SIG-M5 treated with dmso at 0.1 percent for 504 hours (cell line): ENCODE results near the gene NOP14.
"Not testable (repeated sequence)": the region's sequence is repeated elsewhere in the genome, so short reads cannot be mapped to it uniquely, and the experiment has no call there.

ENCODE experiments used
- DNase-seq: peaks from one replicate; lab custom pipeline; 2025; ENCODE audit not compliant: unreplicated experiment; lab: John Stamatoyannopoulos, UW

The NOP14 gene

GRCh38 chr4:2963175-2963965 is at the start of gene NOP14, which contains the start of gene GRK4:
Gene NOP14 (minus strand): TSS chr4:2963406. CDS start chr4:2963319, 87 bp downstream.
Gene GRK4 (plus strand): TSS chr4:2963571. CDS start chr4:2964071, 500 bp downstream.
- DNase-seq: peak; percentile 96

- DNase-seq: no peak
These were observed 48.4 kb upstream of the NOP14 start for GRCh38 chr4:3011456-3012220.

- no peak for DNase-seq
These were observed 47.8 kb upstream of the NOP14 start for GRCh38 chr4:3010998-3011397.

GRCh38 chr4:3010577-3010976 is 47.4 kb upstream of the NOP14 start:
- DNase-seq: no peak

GRCh38 chr4:3009422-3009821 is 46.2 kb upstream of the NOP14 start:
- DNase-seq: no peak

- DNase-seq: no peak
These were observed 44.5 kb upstream of the NOP14 start for GRCh38 chr4:3007724-3008123.

GRCh38 chr4:2996415-2996814 is 33.2 kb upstream of the NOP14 start:
- no peak for DNase-seq

DNA sequence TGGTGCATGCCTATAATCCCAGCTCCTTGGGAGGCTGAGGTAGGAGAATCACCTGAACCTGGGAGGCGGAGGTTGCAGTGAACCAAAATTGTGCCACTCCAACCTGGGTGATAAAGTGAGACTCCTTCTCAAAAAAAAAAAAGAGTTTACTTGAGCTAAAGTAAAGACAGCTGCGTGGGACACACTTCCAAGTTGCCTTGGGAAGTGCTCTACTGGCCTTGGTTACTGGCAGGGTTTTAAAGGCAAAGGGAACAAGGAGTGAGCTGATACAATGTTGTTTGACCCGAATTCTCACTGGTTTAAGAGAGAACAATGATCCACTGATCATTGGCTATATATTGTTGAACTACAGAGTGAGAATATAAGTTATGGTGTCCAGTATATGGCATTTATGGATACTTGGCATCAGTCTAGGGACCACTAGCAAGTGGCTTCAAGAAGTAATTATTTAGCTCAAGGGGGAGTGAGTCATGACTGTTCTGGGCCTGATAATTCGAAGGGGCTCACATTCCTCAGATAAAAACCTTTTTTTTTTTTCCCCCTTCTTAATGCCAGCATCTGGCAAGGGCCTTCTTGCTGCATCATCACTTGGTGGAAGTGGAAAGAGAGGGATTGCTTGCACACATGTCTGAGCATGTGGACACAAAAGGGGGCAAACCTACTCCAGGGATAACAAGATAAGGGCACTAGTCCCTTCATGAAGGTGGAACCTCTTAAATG is 32.5 kb upstream of the NOP14 start:
- no peak for DNase-seq

- no peak for DNase-seq
These were observed 31.7 kb upstream of the NOP14 start for GRCh38 chr4:2994917-2995316.

DNA sequence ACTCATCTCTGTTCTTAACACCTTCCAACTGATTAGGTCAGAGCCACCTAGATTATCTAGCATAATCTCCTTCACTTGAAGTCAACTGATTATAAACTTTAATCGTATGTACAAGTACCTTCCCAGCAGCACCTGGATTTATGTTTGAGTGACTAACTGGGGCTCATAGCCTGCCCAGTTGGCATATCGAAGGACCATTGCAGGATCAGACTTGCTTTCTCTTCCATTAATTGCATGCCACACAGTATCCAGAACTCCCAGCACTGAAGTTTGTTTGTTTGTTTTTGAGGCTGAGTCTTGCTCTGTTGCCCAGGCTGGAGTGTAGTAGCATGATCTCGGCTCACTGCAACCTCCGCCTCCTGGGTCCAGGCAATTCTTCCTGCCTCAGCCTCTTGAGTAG is 28.0 kb upstream of the NOP14 start:
- DNase-seq: no peak

DNA sequence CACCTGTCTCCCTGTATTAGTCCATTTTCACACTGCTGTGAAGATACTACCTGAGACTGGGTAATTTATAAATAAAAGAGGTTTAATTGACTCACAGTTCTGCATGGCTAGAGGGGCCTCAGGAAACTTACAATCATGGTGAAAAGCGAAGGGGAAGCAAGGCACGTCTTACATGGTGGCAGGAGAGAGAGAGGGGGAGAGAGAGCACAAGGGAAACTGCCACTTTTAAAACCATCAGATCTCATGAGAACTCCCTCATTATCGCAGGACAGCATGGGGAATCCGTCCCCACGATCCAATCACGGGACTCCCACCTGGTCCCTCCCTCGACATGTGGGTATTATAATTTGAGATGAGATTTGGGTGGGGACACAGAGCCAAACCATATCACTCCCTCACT is 20.5 kb upstream of the NOP14 start:
- not testable (repeated sequence) for DNase-seq

DNA sequence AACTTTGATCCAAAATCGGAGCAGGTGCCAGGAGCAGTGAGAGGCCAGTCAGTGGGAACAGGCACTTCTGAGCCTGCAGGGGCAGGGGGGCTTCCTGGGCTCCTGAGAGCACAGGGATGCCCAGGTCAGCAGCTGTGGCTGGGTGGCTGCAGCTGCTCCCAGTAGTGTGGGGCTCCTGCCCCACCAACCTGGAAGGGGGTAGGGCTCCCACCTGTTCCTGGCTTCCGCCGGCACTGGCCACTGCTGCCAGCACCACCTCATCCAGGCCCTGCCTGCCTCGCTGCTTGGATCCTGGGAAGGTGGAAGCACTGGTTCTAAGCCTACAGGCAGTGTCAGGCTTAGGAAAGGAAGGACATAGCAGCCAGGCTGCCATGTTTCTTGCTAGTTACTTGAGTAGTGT is 18.8 kb upstream of the NOP14 start:
- DNase-seq: no peak

DNA sequence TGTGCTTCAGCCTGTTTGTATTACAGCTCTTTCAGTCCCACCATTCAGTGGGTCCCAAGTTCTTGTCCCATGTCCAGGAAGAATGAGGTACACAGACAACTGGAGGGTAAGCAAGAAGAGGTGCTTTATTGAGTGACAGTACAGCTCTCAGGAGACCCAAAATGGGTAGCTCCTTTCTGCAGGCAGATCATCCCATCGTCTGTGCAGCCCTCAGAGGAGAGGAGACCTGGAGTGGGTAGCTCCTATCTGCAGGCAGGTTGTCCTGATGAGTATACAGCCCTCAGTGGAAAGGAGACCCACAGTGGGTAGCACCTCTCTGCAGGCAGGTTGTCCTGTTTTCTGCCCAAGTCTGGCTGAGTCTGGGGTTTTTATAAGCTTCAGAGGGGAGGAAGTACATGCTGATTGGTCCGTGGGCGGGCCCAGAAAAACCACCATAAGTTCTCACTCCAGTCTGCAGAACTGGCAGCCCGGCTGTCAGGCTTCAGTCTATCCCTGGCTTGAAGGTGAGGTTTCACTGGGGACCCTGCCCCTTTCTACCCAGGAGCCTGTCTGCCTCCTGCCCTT is 18.1 kb upstream of the NOP14 start:
- DNase-seq: no peak

GRCh38 chr4:2977211-2978088 is 14.2 kb upstream of the NOP14 start:
- DNase-seq: no peak

- DNase-seq: no peak
These were observed 8.1 kb upstream of the NOP14 start for GRCh38 chr4:2971275-2971674.

- no peak for DNase-seq
These were observed 5.2 kb upstream of the NOP14 start for GRCh38 chr4:2968381-2968780.

DNA sequence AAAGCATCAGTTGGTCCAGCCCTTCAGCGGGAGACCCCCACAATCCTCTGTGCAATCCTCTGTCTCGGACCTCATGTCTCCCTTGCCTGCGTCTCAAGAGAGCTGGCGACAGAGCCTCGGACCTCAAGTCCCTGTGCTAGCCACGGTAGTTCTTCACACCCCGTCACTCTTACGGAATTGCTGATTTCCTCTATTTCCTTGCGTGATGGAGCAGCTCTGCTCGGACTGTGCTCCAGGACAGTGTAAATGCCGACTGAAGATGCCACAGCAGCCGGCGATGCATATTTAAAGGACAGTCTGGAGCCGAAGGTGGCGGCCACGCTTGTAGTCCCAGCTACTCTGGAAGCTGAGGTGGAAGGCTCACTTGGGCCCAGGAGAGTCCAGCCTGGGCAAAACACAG is 2.1 kb upstream of the NOP14 start:
- DNase-seq: no peak

GRCh38 chr4:2964706-2965258 is 1.6 kb upstream of the NOP14 start:
- DNase-seq: no peak

- DNase-seq: no peak
These were observed 813 bp upstream of the NOP14 start for GRCh38 chr4:2963966-2964471.
